Panc1 (cell line): ENCODE measurements around the gene DDX19B.
"Not testable (repeated sequence)": the region's sequence is repeated elsewhere in the genome, so short reads cannot be mapped to it uniquely, and the experiment has no call there.

ENCODE experiments used
- POLR2AphosphoS5 ChIP-seq: IDR thresholded peaks from 2 replicates; pipeline ENCODE4 v1.6.1; 2012; ENCODE audit warnings: mild to moderate bottlenecking, low read depth, low read length, moderate library complexity
- TF ChIP-seq, protein P1 (sequence below): fragments of 450-650 bp; IDR thresholded peaks from 2 replicates; pipeline ENCODE4 v1.5.1; 2017; ENCODE audit warnings: mild to moderate bottlenecking

DNA sequence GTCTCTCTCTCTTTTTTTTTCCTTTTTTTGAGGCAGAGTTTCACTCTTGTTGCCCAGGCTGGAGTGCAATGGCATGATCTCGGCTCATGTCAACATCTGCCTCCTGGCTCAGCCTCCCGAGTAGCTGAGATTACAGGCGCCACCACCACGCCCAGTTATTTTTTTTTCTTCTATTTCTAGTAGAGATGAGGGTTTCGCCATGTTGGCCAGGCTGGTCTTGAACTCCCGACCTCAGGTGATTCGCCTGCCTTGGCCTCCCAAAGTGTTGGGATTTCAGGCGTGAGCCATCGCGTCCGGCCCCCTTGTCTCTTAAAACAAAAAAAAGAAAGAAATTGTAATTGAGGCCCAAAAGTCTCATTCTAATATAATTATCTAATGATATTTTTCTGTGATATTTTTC lies 6.8 kb upstream of the DDX19B start:
- TF ChIP-seq, protein P1, sequence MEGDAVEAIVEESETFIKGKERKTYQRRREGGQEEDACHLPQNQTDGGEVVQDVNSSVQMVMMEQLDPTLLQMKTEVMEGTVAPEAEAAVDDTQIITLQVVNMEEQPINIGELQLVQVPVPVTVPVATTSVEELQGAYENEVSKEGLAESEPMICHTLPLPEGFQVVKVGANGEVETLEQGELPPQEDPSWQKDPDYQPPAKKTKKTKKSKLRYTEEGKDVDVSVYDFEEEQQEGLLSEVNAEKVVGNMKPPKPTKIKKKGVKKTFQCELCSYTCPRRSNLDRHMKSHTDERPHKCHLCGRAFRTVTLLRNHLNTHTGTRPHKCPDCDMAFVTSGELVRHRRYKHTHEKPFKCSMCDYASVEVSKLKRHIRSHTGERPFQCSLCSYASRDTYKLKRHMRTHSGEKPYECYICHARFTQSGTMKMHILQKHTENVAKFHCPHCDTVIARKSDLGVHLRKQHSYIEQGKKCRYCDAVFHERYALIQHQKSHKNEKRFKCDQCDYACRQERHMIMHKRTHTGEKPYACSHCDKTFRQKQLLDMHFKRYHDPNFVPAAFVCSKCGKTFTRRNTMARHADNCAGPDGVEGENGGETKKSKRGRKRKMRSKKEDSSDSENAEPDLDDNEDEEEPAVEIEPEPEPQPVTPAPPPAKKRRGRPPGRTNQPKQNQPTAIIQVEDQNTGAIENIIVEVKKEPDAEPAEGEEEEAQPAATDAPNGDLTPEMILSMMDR: not testable (repeated sequence)
- TF ChIP-seq POLR2AphosphoS5: not testable (repeated sequence)
